ENCODE measurements around the gene CLINT1.

DNA sequence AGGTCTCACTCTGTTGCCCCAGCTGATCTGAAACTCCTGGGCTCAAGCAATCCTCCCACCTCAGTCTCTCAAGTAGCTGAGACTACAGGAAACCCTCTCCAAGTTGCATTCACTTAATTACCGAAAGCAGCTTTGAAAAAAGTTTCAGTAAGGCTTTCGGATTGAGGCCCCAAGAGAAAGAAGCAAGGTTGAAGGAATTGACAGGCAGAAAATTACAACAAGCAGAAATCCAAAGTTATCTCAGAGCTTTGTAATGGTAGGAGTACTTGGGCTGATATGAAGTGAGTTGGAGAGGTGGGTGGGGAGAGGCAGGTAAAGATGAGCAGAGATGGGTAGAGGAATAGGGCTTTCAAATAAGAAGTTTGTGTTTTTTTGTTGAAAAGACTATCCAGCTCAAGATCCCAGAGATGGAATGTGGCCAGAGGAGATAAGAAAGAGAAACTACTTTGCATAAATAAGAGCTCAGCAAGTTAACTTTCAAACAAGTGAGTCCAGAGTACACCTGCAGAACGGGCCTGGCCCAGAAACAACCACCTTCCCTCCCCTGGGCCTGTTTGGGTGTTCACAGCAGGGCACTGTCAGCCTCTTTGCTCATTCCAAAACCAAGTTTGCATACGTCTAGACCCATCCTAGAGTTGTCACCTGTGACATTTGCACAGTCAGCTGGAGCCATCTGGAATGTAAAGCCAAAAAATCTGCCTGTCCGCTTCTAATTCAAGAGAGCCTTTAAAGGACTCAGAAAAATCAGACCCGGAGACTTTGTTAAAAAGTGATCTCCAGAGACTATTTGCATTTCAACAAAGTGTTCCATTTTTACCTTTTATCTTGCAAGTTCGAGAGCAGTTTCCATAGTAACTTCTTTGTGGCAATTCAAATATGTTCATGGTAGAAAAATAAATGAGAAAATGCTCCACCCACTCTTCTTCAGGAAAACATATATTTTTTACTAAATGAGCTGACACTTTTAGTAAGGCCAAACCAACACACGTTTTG lies 2.2 kb upstream of the CLINT1 start:
- TF ChIP-seq, protein P1, sequence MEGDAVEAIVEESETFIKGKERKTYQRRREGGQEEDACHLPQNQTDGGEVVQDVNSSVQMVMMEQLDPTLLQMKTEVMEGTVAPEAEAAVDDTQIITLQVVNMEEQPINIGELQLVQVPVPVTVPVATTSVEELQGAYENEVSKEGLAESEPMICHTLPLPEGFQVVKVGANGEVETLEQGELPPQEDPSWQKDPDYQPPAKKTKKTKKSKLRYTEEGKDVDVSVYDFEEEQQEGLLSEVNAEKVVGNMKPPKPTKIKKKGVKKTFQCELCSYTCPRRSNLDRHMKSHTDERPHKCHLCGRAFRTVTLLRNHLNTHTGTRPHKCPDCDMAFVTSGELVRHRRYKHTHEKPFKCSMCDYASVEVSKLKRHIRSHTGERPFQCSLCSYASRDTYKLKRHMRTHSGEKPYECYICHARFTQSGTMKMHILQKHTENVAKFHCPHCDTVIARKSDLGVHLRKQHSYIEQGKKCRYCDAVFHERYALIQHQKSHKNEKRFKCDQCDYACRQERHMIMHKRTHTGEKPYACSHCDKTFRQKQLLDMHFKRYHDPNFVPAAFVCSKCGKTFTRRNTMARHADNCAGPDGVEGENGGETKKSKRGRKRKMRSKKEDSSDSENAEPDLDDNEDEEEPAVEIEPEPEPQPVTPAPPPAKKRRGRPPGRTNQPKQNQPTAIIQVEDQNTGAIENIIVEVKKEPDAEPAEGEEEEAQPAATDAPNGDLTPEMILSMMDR (IDR thresholded peaks at IDR 0.05 in 4 of 5, conservative IDR thresholded peaks at IDR 0.05 in 1 of 5): no peak
- no peak for TF ChIP-seq POLR2A (IDR thresholded peaks at IDR 0.05)

Measured in gastrocnemius medialis (tissue), 4 donors.